Measurements from ENCODE around the gene DVL2. TPM values are rescaled to one million over a fixed set of nuclear protein-coding genes. Genes with fewer than 3 reads are reported as not detected.

The DVL2 gene
- total and polyA plus RNA-seq, 2 donors (not counting 3 experiments of a cell fraction or from before 2014, with no cell fraction given) = 17.2 to 55.9 TPM

DNA sequence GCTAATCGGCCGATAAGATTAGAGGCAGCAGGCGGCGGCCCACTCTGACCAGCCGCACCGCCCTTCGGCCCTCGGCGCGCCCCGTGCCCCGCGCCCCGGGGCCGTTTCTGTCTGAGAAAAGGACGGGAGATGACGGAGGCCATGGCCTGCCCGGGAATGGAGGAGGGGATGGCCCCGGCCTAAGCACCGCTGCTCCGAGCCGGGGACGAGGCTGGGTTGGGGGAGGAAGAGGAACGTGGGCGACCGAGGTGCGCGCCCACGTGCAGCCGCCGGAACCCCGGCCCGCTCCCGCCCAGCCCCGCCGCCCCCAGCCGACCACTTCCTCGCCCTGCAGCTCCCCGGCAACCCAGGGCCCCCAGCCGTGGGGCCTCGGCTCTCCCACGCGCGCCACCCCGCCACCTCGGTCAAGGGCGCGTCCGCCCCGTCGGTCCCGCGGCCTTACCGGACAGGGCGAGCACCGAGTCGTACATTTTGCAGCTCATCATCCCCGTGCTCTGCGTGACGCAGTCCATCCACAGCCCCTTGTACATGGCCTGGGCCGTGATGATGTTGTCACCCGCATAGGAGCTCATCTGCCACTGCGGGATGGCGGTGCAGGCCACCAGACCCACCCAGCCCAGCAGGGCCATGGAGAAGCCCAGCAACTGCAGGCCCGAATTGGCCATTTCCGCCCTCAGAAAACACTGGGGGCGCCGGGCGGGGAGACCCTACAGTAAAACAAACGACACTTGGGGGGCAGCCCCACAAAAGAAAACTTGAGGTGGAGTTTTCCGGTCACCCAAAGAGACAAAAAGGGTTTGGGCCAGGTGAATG is 27.3 kb upstream of the DVL2 start:
- H3K27ac ChIP-seq (ENCODE audit: insufficient read depth, low read depth, low read length) = no peak overlapping the region
- DNase-seq (ENCODE audit: low read depth, low spot score) (no peak), FAIRE-seq (no peak)
- H3K9ac ChIP-seq (replicated peaks; ENCODE audit: extremely low read depth, insufficient read depth, low read length) = peak overlapping the region; percentile 29
- TF ChIP-seq MYC (IDR thresholded peaks at IDR 0.05; ENCODE audit: low read depth, low read length) (no peak), POLR2A (IDR thresholded peaks at IDR 0.05; ENCODE audit: low read depth, low read length) (no peak), GATA2 (IDR thresholded peaks at IDR 0.05; ENCODE audit: insufficient read depth, insufficient read length, low read depth, low read length) (no peak), JUN (IDR thresholded peaks at IDR 0.05; ENCODE audit: borderline replicate concordance, insufficient read depth, insufficient read length, low read depth) (no peak), EZH2 (IDR thresholded peaks at IDR 0.05; ENCODE audit: borderline replicate concordance, low read depth, low read length, severe bottlenecking) (no peak), POLR2AphosphoS5 (IDR thresholded peaks at IDR 0.05; ENCODE audit: insufficient read depth, low read depth, low read length) (no peak), FOS (IDR thresholded peaks at IDR 0.05; ENCODE audit: borderline replicate concordance, insufficient read depth, low read length) (no peak)
- TF ChIP-seq, protein P1, sequence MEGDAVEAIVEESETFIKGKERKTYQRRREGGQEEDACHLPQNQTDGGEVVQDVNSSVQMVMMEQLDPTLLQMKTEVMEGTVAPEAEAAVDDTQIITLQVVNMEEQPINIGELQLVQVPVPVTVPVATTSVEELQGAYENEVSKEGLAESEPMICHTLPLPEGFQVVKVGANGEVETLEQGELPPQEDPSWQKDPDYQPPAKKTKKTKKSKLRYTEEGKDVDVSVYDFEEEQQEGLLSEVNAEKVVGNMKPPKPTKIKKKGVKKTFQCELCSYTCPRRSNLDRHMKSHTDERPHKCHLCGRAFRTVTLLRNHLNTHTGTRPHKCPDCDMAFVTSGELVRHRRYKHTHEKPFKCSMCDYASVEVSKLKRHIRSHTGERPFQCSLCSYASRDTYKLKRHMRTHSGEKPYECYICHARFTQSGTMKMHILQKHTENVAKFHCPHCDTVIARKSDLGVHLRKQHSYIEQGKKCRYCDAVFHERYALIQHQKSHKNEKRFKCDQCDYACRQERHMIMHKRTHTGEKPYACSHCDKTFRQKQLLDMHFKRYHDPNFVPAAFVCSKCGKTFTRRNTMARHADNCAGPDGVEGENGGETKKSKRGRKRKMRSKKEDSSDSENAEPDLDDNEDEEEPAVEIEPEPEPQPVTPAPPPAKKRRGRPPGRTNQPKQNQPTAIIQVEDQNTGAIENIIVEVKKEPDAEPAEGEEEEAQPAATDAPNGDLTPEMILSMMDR (IDR thresholded peaks at IDR 0.05; ENCODE audit: extremely low read depth in 1 of 2, insufficient read depth in 1 of 2, low read depth in 1 of 2, low read length in 2 of 2) = no peak
- TF ChIP-seq, protein P2, sequence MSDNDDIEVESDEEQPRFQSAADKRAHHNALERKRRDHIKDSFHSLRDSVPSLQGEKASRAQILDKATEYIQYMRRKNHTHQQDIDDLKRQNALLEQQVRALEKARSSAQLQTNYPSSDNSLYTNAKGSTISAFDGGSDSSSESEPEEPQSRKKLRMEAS (IDR thresholded peaks at IDR 0.05; ENCODE audit: insufficient read depth, insufficient read length) = no peak
- POLR2A ChIA-PET = no interaction called here
- H3K9me1 ChIP-seq (replicated peaks; ENCODE audit: control insufficient read depth, extremely low read depth, insufficient read depth, low read length) = no peaks in the 10 kb centered on the region
- H3K79me2 ChIP-seq (ENCODE audit: control insufficient read depth, insufficient read depth, low read length) = no peaks in the 10 kb centered on the region
- BruUV-seq (replicated peaks) = no TSS peak
- dilution Hi-C loops (cut with MboI; ENCODE audit: extremely low pct_ligation_motif_present, low sequenced_read_pairs) = no loop called here
- peaks cover 26% of the 10 kb centered on the region for H3K4me1 ChIP-seq (ENCODE audit: control insufficient read depth, extremely low read depth, insufficient read depth, low read length)
- H2AFZ ChIP-seq (ENCODE audit: low read depth, low read length) = peak overlapping the region; percentile 52
- H4K20me1 ChIP-seq (replicated peaks; ENCODE audit: control insufficient read depth, extremely low read depth, insufficient read depth, low read length) = no peaks in the 10 kb centered on the region
- no peaks in the 10 kb centered on the region for H3K27me3 ChIP-seq (ENCODE audit: control insufficient read depth in 2 of 2, insufficient read depth in 2 of 2, low read length in 2 of 2)
- peak overlapping the region; percentile 19 to 35 (median 22) for H3K4me3 ChIP-seq (replicated peaks in 1 of 3; ENCODE audit: insufficient read depth in 1 of 3, low read depth in 1 of 3, low read length in 3 of 3)
- peaks cover under 1 to 12% of the 10 kb centered on the region in 2 experiments for H3K36me3 ChIP-seq (ENCODE audit: control insufficient read depth in 2 of 2, extremely low read depth in 1 of 2, insufficient read depth in 2 of 2, low read length in 2 of 2)
- no peaks in the 10 kb centered on the region for H3K9me3 ChIP-seq (replicated peaks; ENCODE audit: control insufficient read depth, insufficient read depth, low read length)
- intact Hi-C loops (cut with micrococcal nuclease) = loop anchor here (1.0 to 2.0 kb wide), 2 partner anchors 9 to 41 kb away; partner anchors contain the start of gene ELP5
- CTCF ChIA-PET = interaction anchor here (1.1 kb wide), 1 partner anchor 36 kb away, joined by 3 read pairs; no protein-coding TSS in a partner anchor
- H3K4me2 ChIP-seq (ENCODE audit: insufficient read depth, low read length) = peak overlapping the region; percentile 31

Measured in endothelial cell of umbilical vein (primary cell).